Measurements from ENCODE around the gene NDUFA1.
"Not testable (repeated sequence)": the region's sequence is repeated elsewhere in the genome, so short reads cannot be mapped to it uniquely, and the experiment has no call there.

The NDUFA1 gene

GRCh38 chrX:119916310-119916709, 44.7 kb downstream of the NDUFA1 start:
- no peak for DNase-seq

- DNase-seq: no peak
These were observed 46.2 kb downstream of the NDUFA1 start for GRCh38 chrX:119917877-119918276.

GRCh38 chrX:119919835-119920585, 48.4 kb downstream of the NDUFA1 start:
- DNase-seq: no peak

GRCh38 chrX:119922391-119922790, 50.8 kb downstream of the NDUFA1 start:
- not testable (repeated sequence) for DNase-seq
